ENCODE measurements around the gene FADS2.

The FADS2 gene

GRCh38 chr11:61795876-61796526 lies 32.1 kb upstream of the FADS2 start:
- DNase-seq, result no peak

GRCh38 chr11:61797263-61797944 lies 30.7 kb upstream of the FADS2 start:
- peak; percentile 29 to 38 for DNase-seq

DNA sequence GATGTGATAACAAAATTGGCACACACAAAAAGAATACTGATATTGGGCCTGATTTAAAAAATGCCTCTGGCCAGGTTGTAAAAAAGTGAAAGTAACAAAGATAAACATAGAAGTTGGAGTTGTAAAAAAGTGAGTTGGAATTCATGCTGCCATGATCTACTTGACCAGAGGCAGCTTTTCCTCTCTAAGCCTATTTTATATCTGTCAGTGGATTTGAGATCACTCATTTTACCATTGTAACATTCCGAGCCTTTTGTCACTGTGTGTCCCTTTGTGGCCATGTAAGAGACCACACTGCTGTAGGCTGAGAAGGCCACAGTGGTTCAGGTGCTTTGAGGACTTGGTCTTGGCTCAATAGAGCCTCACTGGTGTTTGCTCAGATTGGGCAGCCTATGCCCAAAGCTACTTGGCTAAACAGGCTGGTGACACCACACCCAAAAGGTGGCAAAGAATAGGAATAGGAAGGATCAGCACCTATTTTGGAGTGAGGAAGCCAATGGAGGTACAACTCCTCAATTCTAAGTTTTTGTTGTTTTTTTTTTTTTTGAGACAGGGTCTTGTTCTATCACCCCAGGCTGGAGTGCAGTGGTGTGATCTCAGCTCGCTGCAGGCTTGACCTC lies 28.3 kb upstream of the FADS2 start:
- DNase-seq, result no peak

DNA sequence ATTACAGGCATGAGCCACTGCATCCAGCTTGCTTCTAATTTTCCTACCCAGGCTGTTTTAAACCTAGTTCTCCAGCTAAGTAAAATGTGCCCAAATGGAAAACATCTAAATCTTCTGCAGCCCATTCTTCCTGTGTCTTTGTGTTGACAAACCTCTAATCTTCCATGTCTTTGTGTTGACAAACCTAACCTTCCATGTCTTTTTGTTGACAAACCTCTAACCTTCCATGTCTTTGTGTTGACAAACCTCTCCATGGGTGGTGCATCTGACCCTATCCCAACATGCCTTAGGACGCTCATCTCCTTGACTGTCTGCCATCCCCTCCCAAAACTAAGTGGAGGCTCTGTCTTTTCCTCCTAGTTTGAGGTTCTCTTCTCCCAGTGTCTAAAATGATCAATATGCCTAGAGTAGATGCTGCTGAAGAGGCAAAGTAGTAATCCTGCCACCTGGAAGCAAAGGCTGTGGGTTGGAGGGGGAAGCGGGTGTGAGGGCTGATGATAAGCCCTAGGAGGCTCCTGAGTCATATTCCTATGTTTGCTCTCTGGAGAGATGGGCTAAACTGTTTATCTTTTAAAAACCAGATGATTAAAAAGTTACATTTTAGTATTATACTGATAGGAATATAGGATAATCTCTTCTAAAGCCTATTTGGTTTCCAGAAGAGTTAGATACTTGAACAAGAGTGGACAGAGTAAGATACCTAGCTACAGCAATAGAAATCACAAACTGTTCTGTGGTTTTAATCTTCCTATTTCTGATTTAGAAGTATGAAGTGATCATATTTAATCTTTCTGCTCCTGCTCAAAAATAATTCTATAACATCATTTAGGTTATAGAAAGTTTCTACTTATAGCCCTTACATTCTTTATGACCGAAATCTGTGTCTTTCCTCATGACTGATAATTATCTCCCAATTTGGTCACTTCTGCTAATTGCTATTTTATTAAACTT lies 27.5 kb upstream of the FADS2 start:
- no peak for DNase-seq

- DNase-seq, result no peak
Observed at GRCh38 chr11:61802605-61803004, 25.5 kb upstream of the FADS2 start.

GRCh38 chr11:61803889-61804647 lies 24.0 kb upstream of the FADS2 start:
- DNase-seq, result no peak

DNA sequence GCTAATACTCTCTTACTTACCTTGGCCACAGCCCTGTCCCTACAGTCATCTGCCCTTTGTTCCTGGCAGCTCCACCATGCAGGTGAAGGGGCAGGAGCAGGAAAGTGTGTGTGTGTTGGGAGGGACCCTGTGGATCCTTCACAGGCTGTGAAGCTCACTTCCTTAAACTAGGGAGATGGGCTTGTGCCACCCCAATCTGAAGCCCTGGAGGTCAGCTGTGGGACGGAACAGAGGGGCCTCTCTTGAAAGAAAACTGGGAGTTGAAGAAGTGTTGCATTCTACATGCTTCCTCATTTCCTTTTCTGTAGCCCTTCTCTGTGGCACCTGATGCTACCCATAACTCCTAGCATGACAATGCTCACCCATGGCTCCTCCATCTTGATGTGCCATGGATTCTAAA lies 23.0 kb upstream of the FADS2 start:
- DNase-seq, result no peak

DNA sequence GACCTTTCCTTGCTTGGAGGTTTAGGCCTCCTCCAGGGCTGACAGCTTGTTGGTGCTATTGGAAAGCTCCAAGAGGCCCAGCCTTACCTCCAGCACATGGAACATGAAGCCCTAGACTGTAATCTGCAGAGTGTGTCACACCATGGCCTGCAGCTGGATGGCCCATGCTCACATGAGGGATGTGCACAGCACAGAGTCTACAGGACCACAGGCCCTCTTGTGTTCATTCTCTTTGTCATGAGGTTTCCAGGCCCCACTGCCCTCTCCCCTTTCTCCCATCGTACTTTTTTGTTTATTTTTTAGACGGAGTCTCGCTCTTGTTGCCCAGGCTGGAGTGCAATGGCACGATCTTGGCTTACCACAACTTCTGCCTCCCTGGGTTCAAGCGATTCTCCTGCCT lies 21.3 kb upstream of the FADS2 start:
- DNase-seq, result no peak

- no peak for DNase-seq
Observed at GRCh38 chr11:61810671-61811175, 17.4 kb upstream of the FADS2 start.

DNA sequence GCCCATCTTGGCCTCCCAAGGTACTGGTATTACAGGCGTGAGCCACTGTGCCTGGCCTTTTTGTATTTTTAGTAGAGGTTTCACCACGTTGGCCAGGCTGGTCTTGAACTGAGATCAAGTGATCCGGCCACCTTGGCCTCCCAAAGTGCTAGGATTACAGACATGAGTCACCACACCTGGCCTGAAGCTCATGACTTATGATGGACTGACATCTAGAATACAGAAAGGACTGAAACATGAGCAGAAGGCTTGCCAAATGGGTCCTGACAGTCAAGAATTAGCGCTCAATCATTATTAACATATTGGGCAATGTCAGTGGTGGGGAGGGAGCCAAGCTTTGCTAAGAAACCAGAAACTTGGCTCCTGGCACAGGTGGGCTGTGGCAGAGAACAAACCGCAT lies 16.3 kb upstream of the FADS2 start:
- no peak for DNase-seq

GRCh38 chr11:61812736-61813411 lies 15.2 kb upstream of the FADS2 start:
- no peak for DNase-seq

DNA sequence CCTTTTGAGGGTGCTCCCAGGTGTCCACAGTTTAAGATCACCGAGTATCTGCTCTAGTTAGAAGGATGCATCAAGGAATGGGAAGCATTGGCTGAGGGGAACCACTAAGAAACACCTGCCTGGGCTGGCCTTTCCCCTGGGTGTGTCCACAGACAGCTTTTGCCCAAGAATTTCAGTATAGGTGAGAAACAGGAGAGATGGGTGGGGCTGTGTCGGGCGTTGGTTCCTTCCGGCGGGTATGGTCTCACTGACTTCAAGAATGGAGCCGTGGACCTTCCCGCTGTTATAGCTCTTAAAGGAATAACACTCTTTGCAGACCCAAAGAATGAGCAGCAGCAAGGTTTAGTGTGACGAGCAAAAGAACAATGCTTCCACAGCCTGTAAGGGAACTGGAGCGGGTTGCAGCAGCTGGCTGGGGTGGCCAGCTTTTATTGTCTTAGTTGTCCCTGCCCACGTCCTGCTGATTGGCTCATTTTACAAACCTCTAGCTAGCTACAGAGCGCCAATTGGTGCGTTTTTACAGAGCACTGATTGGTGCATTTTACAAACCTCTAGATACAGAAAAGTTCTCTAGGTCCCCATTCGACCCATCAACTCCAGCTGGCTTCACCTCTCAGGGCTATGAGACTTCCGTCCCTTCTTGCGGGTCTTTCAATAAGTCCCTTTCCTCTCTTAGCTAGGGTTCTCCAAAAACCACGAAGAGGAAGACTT lies 13.7 kb upstream of the FADS2 start:
- peak in 1 of 2 experiments; percentile 32 for DNase-seq

- peak; percentile 92 to 94 for DNase-seq
Observed at GRCh38 chr11:61814958-61815789, 12.9 kb upstream of the FADS2 start.

DNA sequence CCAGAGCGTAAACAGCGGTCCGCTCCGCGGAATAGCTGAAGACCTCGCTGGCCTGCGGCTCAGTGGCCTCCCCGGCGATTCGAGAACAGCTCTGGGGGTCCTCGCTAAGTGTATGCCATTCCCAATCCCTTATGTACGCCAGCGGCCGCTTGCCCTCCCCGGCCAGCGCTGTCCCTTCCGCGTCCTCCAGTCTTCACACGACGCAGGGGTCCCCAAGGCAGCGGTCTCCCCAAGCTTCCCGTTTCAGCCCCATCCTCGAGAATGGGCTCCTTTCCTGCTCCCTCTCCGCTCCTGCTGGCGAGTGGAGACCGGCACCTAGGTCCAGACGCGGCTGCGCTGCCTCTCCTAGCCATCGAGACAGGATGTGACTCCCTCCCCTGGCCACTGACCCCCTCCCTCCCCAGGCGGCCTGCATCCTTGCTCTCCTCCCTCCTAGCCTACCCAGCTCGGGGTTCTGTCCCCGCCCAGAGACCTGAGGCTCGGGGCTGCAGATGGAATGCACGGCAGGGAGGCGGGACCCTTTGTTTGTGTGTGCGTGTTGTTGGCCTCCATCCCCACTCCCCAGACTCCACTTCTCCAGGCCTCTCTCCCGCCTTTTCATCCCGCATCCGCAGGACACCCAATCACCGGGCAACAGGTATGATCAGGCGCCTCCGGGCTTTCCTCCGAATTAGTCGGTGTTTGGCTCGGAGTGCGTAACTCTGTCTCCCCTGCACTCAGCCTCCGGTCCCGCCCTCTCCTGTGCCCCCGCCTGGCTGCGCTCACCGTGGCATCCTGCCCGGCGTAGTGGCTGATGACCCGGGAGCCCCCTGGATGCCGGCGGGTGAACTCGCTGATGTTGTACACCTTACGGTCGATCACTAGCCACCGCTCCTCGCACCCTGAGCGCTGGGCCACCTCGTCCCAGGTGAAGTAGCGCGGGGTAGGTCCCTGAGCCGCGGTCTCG lies 12.0 kb upstream of the FADS2 start:
- peak; percentile 72 to 75 for DNase-seq

- DNase-seq, result peak; percentile 94 to 96
Observed at GRCh38 chr11:61816736-61817455, 11.2 kb upstream of the FADS2 start, which contains the start of gene FADS1. Gene FADS1 (minus strand): TSS chr11:61817003. CDS start chr11:61816929, 74 bp downstream.

DNA sequence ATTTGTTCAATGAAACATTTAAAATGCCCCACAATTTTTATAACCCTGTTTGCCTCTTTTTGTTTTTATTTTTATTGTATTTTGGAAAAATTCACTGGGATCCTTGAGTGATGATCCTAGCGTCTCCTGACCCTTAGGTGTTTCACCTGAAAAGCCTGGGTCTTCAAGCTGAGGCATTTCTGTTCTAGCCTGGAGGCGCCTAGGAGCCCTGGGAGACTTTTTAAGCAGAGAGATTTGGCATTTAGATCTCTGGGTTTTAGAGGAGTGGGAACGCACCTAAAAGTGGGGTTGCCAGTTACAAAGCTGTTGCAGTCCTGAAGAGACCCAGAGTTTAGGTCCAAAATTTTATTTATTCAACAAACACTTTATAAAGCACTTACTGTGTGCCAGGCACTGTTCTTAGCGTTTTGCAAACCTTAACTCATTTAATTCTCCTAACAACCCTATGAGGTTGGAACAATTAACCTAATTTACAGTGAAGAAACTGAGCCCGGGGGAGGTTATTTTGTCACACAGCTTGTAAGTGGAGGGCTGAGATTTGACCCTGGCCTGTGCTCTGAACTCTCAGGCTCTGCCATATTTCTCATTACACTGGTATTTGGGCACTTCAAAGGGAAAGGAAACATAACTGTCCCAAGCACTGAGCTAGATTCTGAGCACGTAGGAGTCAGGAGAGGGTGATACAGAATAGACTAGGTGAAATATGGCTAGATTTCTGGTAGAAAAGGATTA lies 10.5 kb upstream of the FADS2 start:
- no peak for DNase-seq

DNA sequence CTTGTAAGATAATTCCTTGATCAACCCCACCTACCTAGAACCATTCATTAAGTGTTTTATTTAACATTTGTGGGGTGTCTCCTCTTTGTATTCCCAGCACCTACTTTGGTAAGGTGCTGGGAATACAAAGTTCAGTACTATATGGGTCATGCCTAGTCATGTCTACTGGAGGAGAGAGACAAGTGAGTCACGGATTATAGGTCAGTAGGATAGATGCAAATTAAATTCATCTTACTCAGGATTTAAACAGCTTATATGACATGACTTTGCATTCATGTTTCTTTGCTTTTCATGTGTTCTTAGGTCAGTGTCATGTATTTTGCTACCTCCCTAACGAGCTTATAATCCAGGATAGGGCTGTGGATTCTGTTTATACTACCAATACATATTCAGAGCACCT lies 7.9 kb upstream of the FADS2 start:
- DNase-seq, result no peak

Data from NCI-H1930 (cell line).